GM12878 (cell line): ENCODE results near the gene NUDT3. TPM values are rescaled to one million over a fixed set of nuclear protein-coding genes. Genes with fewer than 3 reads are reported as not detected.

Experiments used
- ATAC-seq: fragments of 200-7000 bp; cut with Tn5 transposase; 3 replicates; pipeline ENCODE4 v1.9.1; 2020; ENCODE audit warnings: mild to moderate bottlenecking, moderate library complexity
- BruUV-seq: library from RNA; stranded (reverse); fragments of 400-500 nt; replicated peaks from 2 replicates; lab custom pipeline; 2021; lab: Mats Ljungman, UMichigan
- CTCF ChIA-PET: fragments of 300-600 bp; sonication (Branson Sonifier 250); formaldehyde crosslinking; extraction: SDS; loops from one replicate; lab custom pipeline; 2021; ENCODE audit warnings: inconsistent platforms; lab: Yijun Ruan, JAX
- POLR2A ChIA-PET: fragments of 350-600 bp; formaldehyde crosslinking; extraction: SDS; loops from one replicate; lab custom pipeline; 2021; ENCODE audit warnings: inconsistent platforms; lab: Charles Lee
- RAD21 ChIA-PET: fragments of 300-600 bp; sonication (Branson Sonifier 250); formaldehyde crosslinking; loops from one replicate; lab custom pipeline; 2023; ENCODE audit warnings: antibody characterized with exemption; ENCODE audit not compliant: unreplicated experiment; lab: Charles Lee
- SMC1A ChIA-PET: fragments of 300-600 bp; sonication (Branson Sonifier 250); formaldehyde crosslinking; loops from one replicate; lab custom pipeline; 2023; ENCODE audit not compliant: unreplicated experiment, uncharacterized antibody; lab: Charles Lee
- DNase-seq: peaks from one replicate; pipeline ENCODE4 v3.0.0-alpha.2; 2011; ENCODE audit warnings: low read depth, low spot score
- FAIRE-seq: peaks from 3 replicates; lab custom pipeline; 2011; peaks lifted over from hg19 to GRCh38; lab: Jason Lieb, UNC
- H2AFZ ChIP-seq: 2 replicates; pipeline ENCODE4 v1.6.0; 2011; ENCODE audit warnings: low read depth, low read length, control low read depth; ENCODE audit not compliant: control insufficient read depth
- H3K27ac ChIP-seq: 2 replicates; pipeline ENCODE4 v1.5.1; 2011; ENCODE audit warnings: control low read depth; ENCODE audit not compliant: control insufficient read depth, insufficient read depth
- H3K27me3 ChIP-seq, 2 experiments: replicated peaks in 1 of 2; 2 replicates each; pipeline versions ENCODE4 v1.6.0 to v1.6.1; 2011; ENCODE audit warnings: low read length in 1 of 2; ENCODE audit not compliant: control insufficient read depth in 2 of 2, insufficient read depth in 2 of 2
- H3K36me3 ChIP-seq, 2 experiments: 2 replicates each; pipeline ENCODE4 v1.5.1; 2011; ENCODE audit warnings: low read length in 1 of 2; ENCODE audit not compliant: control insufficient read depth in 2 of 2, insufficient read depth in 2 of 2
- H3K4me1 ChIP-seq: 2 replicates; pipeline ENCODE4 v1.6.1; 2011; ENCODE audit warnings: mild to moderate bottlenecking, low read length, moderate library complexity, mixed read lengths; ENCODE audit not compliant: control insufficient read depth, insufficient read depth
- H3K4me2 ChIP-seq: 2 replicates; pipeline ENCODE4 v1.6.0; 2011; ENCODE audit warnings: control low read depth; ENCODE audit not compliant: control insufficient read depth, insufficient read depth
- H3K4me3 ChIP-seq: fragments of 200-600 bp; sonication (generic); 2 replicates; pipeline ENCODE4 v1.5.1; 2016
- H3K79me2 ChIP-seq: 2 replicates; pipeline ENCODE4 v1.6.0; 2011; ENCODE audit warnings: low read length; ENCODE audit not compliant: control insufficient read depth, insufficient read depth
- H3K9ac ChIP-seq: 2 replicates; pipeline ENCODE4 v1.8.0; 2011; ENCODE audit warnings: low read length, control low read depth, mixed read lengths; ENCODE audit not compliant: control insufficient read depth, insufficient read depth
- H3K9me3 ChIP-seq: replicated peaks from 3 replicates; pipeline ENCODE4 v1.5.1; 2011; ENCODE audit warnings: mild to moderate bottlenecking, low read length; ENCODE audit not compliant: control insufficient read depth, insufficient read depth
- H4K20me1 ChIP-seq: 2 replicates; pipeline ENCODE4 v1.6.0; 2011; ENCODE audit not compliant: control insufficient read depth, insufficient read depth
- ATF2 ChIP-seq: IDR thresholded peaks from 2 replicates; pipeline ENCODE4 v1.6.1; 2012; ENCODE audit warnings: low read length, inconsistent platforms
- CBX3 ChIP-seq: fragments of 200-600 bp; sonication (generic); IDR thresholded peaks from 2 replicates; pipeline ENCODE4 v1.6.1; 2016; ENCODE audit warnings: low read depth, borderline replicate concordance
- CHD2 ChIP-seq: IDR thresholded peaks from 2 replicates; pipeline ENCODE4 v1.6.1; 2011; ENCODE audit warnings: low read depth, low read length, improper control_type of control experiment, borderline replicate concordance
- EED ChIP-seq: sonication (generic); IDR thresholded peaks from 2 replicates; pipeline ENCODE4 v1.6.1; 2016; ENCODE audit warnings: antibody characterized with exemption, low read depth
- ESRRA ChIP-seq: IDR thresholded peaks from 2 replicates; pipeline ENCODE4 v1.6.1; 2012; ENCODE audit warnings: mild to moderate bottlenecking, low read length, improper control_type of control experiment
- MEF2B ChIP-seq: fragments of 450-650 bp; IDR thresholded peaks from 2 replicates; pipeline ENCODE4 v1.6.1; 2018; ENCODE audit warnings: mild to moderate bottlenecking, moderate library complexity; ENCODE audit not compliant: partially characterized antibody, poor library complexity, severe bottlenecking
- MTA3 ChIP-seq: IDR thresholded peaks from 2 replicates; pipeline ENCODE4 v1.6.1; 2012; ENCODE audit warnings: low read length, inconsistent platforms, borderline replicate concordance
- PBX3 ChIP-seq: IDR thresholded peaks from 2 replicates; pipeline ENCODE4 v1.6.1; 2011; ENCODE audit warnings: mild to moderate bottlenecking, low read depth, low read length, moderate library complexity; ENCODE audit not compliant: insufficient replicate concordance
- RAD21 ChIP-seq: IDR thresholded peaks from 2 replicates; pipeline ENCODE4 v1.6.1; 2011; ENCODE audit warnings: mild to moderate bottlenecking, low read depth, low read length, moderate library complexity; ENCODE audit not compliant: insufficient read depth
- RELA ChIP-seq: fragments of 450-650 bp; IDR thresholded peaks from 2 replicates; pipeline ENCODE4 v1.8.0; 2014; ENCODE audit warnings: borderline replicate concordance; ENCODE audit not compliant: partially characterized antibody
- SIN3A ChIP-seq: IDR thresholded peaks from 2 replicates; pipeline ENCODE4 v1.6.1; 2012; ENCODE audit warnings: low read depth, low read length, improper control_type of control experiment
- SKIL ChIP-seq: fragments of 450-650 bp; IDR thresholded peaks from 2 replicates; pipeline ENCODE4 v1.6.1; 2017; ENCODE audit warnings: mild to moderate bottlenecking, low read depth, inconsistent platforms; ENCODE audit not compliant: poor library complexity, severe bottlenecking
- SPI1 ChIP-seq: IDR thresholded peaks from 2 replicates; pipeline ENCODE4 v1.6.1; 2011; ENCODE audit warnings: low read depth, mild to moderate bottlenecking, low read length, moderate library complexity, borderline replicate concordance; ENCODE audit not compliant: insufficient read depth
- TARDBP ChIP-seq: IDR thresholded peaks from 2 replicates; pipeline ENCODE4 v1.6.1; 2016; ENCODE audit warnings: borderline replicate concordance
- WGBS: methylation state at CpG from one replicate; pipeline ENCODE4 v1.1.6; 2016; ENCODE audit warnings: low lambda C conversion rate; ENCODE audit not compliant: insufficient replicate concordance, insufficient coverage; ENCODE audit errors: missing lambda C conversion rate; 5-methylcytosine and 5-hydroxymethylcytosine counted together
- in situ Hi-C: fragments of 300-500 bp; cut with MboI; formaldehyde crosslinking; loops from 9 replicates; pipeline ENCODE4 v1.14.3; 2018; ENCODE audit warnings: mixed read lengths
- intact Hi-C: fragments of 100-400 bp; cut with micrococcal nuclease; formaldehyde crosslinking; loops from one replicate; pipeline ENCODE4 v1.14.2; 2022; ENCODE audit not compliant: unreplicated experiment
- polyA plus RNA-seq, 11 experiments: library from polyadenylated mRNA; depleted of rRNA in 4 of 11; unstranded in 6 of 11; stranded (reverse) in 5 of 11; fragments of >200 nt; fragmentation: Nextera tagmentation in 4 of 11; fragmentation: Illumina TruSeq in 1 of 11; extraction: Ambion mirVana in 4 of 11; extraction: Trizol in 1 of 11; gene quantifications; 1 replicate in 1 of 11; 2 replicates in 10 of 11; pipeline versions ENCODE4 v1.2.1 to v1.2.3, GENCODE V29; 2011 to 2016; ENCODE audit warnings: inconsistent platforms in 2 of 11, missing spikeins in 2 of 11, low read depth in 1 of 11
- total RNA-seq, 4 experiments: library from RNA; depleted of rRNA in 3 of 4; stranded (reverse); fragments of >200 nt in 3 of 4; fragmentation: Illumina TruSeq in 1 of 4; extraction: Trizol in 1 of 4; gene quantifications; 2 replicates each; pipeline versions ENCODE4 v1.2.1 to v1.2.3, GENCODE V29; 2013 to 2021
- TF ChIP-seq, protein P1 (sequence below): fragments of 450-650 bp; IDR thresholded peaks from 2 replicates; pipeline ENCODE4 v1.6.1; 2016; ENCODE audit warnings: mild to moderate bottlenecking

NUDT3 gene
- total and polyA plus RNA-seq, 10 of the 15 experiments (the other 5 are each of a cell fraction or from before 2014, with no cell fraction given): 2.4 to 32.3 (median 25.5) TPM

GRCh38 chr6:34246563-34247391, 145.7 kb downstream of the NUDT3 start:
- Histone ChIP-seq H3K4me2 (peak overlapping the region; percentile 13; the same call in 1 of the 2 replicates), H3K9ac (no peak overlapping the region), H3K36me3 (peaks cover 18 to 20% of the 10 kb centered on the region in 2 experiments), H3K27ac (no peak overlapping the region), H3K27me3 (no peaks in the 10 kb centered on the region), H4K20me1 (no peaks in the 10 kb centered on the region), H3K9me3 (no peaks in the 10 kb centered on the region), H3K4me1 (peaks cover 19% of the 10 kb centered on the region), H2AFZ (no peak overlapping the region), H3K79me2 (peaks cover 11% of the 10 kb centered on the region), H3K4me3 (no peak overlapping the region)
- ChIA-PET RAD21 (interaction anchor here (0.8 to 5.1 kb wide), 4 partner anchors 22 to 213 kb away, joined by 3 to 148 read pairs (median 20); no protein-coding TSS in a partner anchor), CTCF (interaction anchor here (1.0 to 6.7 kb wide), 8 partner anchors 46 to 362 kb away, joined by 3 to 180 read pairs (median 5); partner anchors contain the start of gene NUDT3), POLR2A (interaction anchor here (1.9 kb wide), 1 partner anchor 10 kb away, joined by 6 read pairs; the partner anchor contains the start of gene HMGA1), SMC1A (interaction anchor here (0.7 to 6.6 kb wide), 3 partner anchors 23 to 167 kb away, joined by 3 to 152 read pairs (median 3); no protein-coding TSS in a partner anchor)
- intact Hi-C loops: loop anchor here (2.0 to 5.0 kb wide), 2 partner anchors 50 to 361 kb away; no protein-coding TSS in a partner anchor
- in situ Hi-C loops: loop anchor here (25.0 kb wide), 1 partner anchor 366 kb away; no protein-coding TSS in a partner anchor
- BruUV-seq: no TSS peak
- 33% methylated on average over 8 of the region's 8 CpGs for WGBS
- peak; percentile 59 for FAIRE-seq
- no peak for DNase-seq
- ATAC-seq: peak; percentile 35
- TF ChIP-seq MTA3 (peak; percentile 74; the same call in 1 of the 2 replicates), MEF2B (no peak), RELA (no peak), CHD2 (no peak), RAD21 (peak; percentile 56), SPI1 (0 out of 2 replicates have a peak, but pooled peaks have one; percentile 5), SIN3A (no peak), ATF2 (peak; percentile 25; the same call in 1 of the 2 replicates), ESRRA (no peak), EED (0 out of 2 replicates have a peak, but pooled peaks have one; percentile 16), TARDBP (0 out of 2 replicates have a peak, but pooled peaks have one; percentile 27), PBX3 (peak; percentile 33), CBX3 (no peak), SKIL (no peak)
- TF ChIP-seq, protein P1, sequence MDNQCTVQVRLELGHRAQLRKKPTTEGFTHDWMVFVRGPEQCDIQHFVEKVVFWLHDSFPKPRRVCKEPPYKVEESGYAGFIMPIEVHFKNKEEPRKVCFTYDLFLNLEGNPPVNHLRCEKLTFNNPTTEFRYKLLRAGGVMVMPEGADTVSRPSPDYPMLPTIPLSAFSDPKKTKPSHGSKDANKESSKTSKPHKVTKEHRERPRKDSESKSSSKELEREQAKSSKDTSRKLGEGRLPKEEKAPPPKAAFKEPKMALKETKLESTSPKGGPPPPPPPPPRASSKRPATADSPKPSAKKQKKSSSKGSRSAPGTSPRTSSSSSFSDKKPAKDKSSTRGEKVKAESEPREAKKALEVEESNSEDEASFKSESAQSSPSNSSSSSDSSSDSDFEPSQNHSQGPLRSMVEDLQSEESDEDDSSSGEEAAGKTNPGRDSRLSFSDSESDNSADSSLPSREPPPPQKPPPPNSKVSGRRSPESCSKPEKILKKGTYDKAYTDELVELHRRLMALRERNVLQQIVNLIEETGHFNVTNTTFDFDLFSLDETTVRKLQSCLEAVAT: no peak
